Right cardiac atrium (tissue), 5 donors: ENCODE data around the gene GNAI3. TPM values are rescaled to one million over a fixed set of nuclear protein-coding genes. Genes with fewer than 3 reads are reported as not detected.

Experiments
- ATAC-seq, 2 donors: fragments of 200-7000 bp; cut with Tn5 transposase; one replicate each; pipeline versions ENCODE4 v1.8.0 to v1.9.1; 2020; ENCODE audit warnings: moderate library complexity in 2 of 2, mild to moderate bottlenecking in 1 of 2
- DNase-seq, 3 donors: peaks; one replicate each; pipeline ENCODE4 v3.0.0-alpha.2; 2020
- H3K27ac ChIP-seq: one replicate; pipeline ENCODE4 v1.5.1; 2013; ENCODE audit warnings: mild to moderate bottlenecking, low read length, control low read depth, moderate library complexity
- H3K27me3 ChIP-seq: one replicate; pipeline ENCODE4 v1.6.1; 2013; ENCODE audit not compliant: control insufficient read depth, insufficient read depth
- H3K4me1 ChIP-seq: one replicate; pipeline ENCODE4 v1.6.1; 2013; ENCODE audit warnings: low read length; ENCODE audit not compliant: control insufficient read depth, insufficient read depth
- H3K4me3 ChIP-seq: one replicate; pipeline ENCODE4 v1.5.1; 2013; ENCODE audit warnings: low read length, control low read depth
- H3K9me3 ChIP-seq: one replicate; pipeline ENCODE4 v1.6.1; 2013; ENCODE audit warnings: low read length; ENCODE audit not compliant: control insufficient read depth
- WGBS: extraction: QIAGEN DNeasy Blood & Tissue Kit; methylation state at CpG from one replicate; pipeline ENCODE4 v1.1.7; 2013; 5-methylcytosine and 5-hydroxymethylcytosine counted together
- intact Hi-C, 4 donors: fragments of 100-400 bp; cut with DNase I; formaldehyde crosslinking; loops; one replicate each; pipeline versions ENCODE4 v1.11.0 to v1.14.0; 2022 to 2023
- polyA plus RNA-seq: library from polyadenylated mRNA; stranded (reverse); fragments of 200-250 nt; gene quantifications from one replicate; pipeline ENCODE4 v1.2.3, GENCODE V29; 2013
- total RNA-seq, 4 donors: library from RNA; stranded (reverse); fragmentation: NEBNext Ultra II Directional; extraction: Animal tissue kit (Norgen Biotek cat#: 25700); gene quantifications; one replicate each; pipeline ENCODE4 v1.2.1, GENCODE V29; 2021
- donor health status: healthy with polysubstance abuse.
- donor health status: DM: no; HTN: yes; CAD: no.
- donor health status: DM: no; HTN: no; CAD: no.
- donor health status: DM: no; HTN: yes; CAD: no; lungs with severe emphysema.
- donor health status: DM: yes; HTN: yes; CAD: no.

GNAI3 gene
- total and polyA plus RNA-seq, 5 donors: 1.6 to 4.7 (median 2.7) TPM

DNA sequence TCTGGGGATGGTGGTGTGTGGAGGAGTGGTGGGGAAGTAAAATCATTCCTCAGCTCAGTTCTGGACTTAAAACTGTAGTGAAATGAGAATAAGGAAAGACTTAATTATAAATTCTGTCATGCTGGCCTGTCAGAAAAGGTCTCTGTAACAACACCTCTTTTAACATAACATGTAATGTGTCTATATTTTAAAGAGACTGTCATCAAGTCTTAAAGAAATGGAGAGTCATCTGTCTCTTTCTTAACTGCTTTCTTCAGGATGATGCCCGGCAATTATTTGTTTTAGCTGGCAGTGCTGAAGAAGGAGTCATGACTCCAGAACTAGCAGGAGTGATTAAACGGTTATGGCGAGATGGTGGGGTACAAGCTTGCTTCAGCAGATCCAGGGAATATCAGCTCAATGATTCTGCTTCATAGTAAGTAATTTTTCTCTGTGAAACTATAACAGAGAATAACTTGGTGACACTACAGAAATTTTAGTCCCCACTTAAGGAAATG is 30.6 kb downstream of the GNAI3 start:
- ATAC-seq: no peak
- no peak overlapping the region for H3K4me3 ChIP-seq
- intact Hi-C loops: no loop called here
- H3K9me3 ChIP-seq: no peaks in the 10 kb centered on the region
- no peak overlapping the region for H3K27ac ChIP-seq
- no peaks in the 10 kb centered on the region for H3K4me1 ChIP-seq
- DNase-seq: no peak
- no peaks in the 10 kb centered on the region for H3K27me3 ChIP-seq
- 69% methylated on average over 3 of the region's 3 CpGs for WGBS

DNA sequence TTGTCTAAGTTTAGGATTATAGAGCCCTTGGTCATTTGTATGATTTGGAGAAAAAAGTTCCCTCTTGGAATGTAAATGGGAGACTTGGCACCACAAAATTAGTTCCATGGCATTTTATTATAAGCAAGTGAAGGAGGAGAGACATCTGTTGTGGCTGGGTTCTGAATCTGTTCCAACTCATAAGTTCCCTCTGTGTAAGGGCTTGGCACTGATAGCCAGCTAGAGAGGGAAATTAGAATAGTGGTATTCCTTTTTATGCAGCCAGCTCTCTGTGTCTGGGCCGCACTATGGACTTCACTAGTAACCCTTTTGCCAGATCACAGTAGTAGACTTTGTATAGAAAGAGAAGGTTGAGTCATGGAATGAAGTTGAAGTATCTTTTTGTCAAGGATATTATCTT is 31.1 kb downstream of the GNAI3 start:
- DNase-seq: no peak
- intact Hi-C loops: no loop called here
- peak in 1 of 2 donors; percentile 70 for ATAC-seq
- no peaks in the 10 kb centered on the region for H3K9me3 ChIP-seq
- 55% methylated on average over 1 of the region's 1 CpG for WGBS
- H3K4me1 ChIP-seq: no peaks in the 10 kb centered on the region
- H3K27me3 ChIP-seq: no peaks in the 10 kb centered on the region
- H3K27ac ChIP-seq: no peak overlapping the region
- H3K4me3 ChIP-seq: no peak overlapping the region

DNA sequence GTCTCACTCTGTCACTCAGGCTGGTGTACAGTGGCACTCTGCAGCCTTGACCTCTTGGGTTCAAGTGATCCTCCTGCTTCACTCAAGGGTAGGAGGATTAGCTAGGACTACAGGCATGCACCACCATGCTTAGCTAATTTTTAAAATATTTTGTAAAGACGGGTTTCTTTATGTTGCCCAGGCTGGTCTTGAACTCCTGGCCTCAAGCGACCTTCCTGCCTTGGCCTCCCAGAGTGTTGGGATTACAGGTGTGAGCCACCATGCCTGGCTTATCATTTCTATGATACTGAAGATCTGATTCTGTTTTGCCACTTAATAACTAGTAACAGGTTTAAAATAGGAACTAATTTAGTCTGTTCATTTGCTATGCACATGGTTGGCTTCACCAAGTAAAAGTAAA is 33.6 kb downstream of the GNAI3 start:
- H3K27me3 ChIP-seq: no peaks in the 10 kb centered on the region
- no peak overlapping the region for H3K4me3 ChIP-seq
- no peak for DNase-seq
- no peak overlapping the region for H3K27ac ChIP-seq
- 91% methylated on average over 2 of the region's 2 CpGs for WGBS
- no peaks in the 10 kb centered on the region for H3K9me3 ChIP-seq
- intact Hi-C loops: no loop called here
- ATAC-seq: no peak
- no peaks in the 10 kb centered on the region for H3K4me1 ChIP-seq

DNA sequence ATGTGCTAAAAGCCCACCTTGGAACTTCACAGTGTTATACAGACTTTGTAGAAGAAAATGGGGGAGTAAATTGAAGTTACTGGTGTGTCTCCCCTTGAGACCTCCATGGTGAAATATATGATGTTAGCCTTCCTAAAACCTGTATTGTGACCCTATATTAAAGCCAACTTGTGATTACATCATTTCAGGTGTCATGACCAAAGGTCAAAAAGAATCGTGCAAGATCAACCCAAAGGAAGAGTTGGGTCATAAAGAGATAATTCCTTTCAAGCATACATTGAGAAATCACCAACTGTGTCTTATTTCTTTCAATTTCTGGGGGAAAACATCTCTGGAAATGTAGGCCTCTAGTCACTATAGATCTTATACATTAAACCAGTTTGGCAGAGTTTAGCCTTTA is 36.4 kb downstream of the GNAI3 start:
- H3K4me3 ChIP-seq: no peak overlapping the region
- 73% methylated on average over 1 of the region's 1 CpG for WGBS
- intact Hi-C loops: no loop called here

DNA sequence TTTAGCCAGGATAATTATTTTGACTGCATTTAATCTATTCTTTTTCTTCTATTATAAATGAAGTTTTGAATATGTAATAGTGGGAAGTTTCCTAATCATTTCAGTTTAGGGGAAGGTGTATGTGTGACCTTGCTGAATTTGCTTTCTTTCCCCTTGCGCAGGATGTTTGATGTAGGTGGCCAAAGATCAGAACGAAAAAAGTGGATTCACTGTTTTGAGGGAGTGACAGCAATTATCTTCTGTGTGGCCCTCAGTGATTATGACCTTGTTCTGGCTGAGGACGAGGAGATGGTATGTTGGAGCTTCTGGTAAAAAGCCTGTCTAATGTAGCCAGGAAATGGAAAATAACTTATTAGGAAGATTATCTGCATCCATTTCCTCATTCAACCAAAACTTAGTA is 37.6 kb downstream of the GNAI3 start:
- Histone ChIP-seq H3K4me1 (no peaks in the 10 kb centered on the region), H3K27me3 (no peaks in the 10 kb centered on the region), H3K27ac (no peak overlapping the region), H3K4me3 (no peak overlapping the region), H3K9me3 (no peaks in the 10 kb centered on the region)
- intact Hi-C loops: no loop called here
- DNase-seq: no peak
- 86% methylated on average over 3 of the region's 3 CpGs for WGBS
- no peak for ATAC-seq

More for the DNA sequence above, 36.4 kb downstream of the GNAI3 start:
- H3K4me1 ChIP-seq: no peaks in the 10 kb centered on the region
- no peak overlapping the region for H3K27ac ChIP-seq
- DNase-seq: no peak
- no peak for ATAC-seq
- no peaks in the 10 kb centered on the region for H3K27me3 ChIP-seq
- H3K9me3 ChIP-seq: no peaks in the 10 kb centered on the region

DNA sequence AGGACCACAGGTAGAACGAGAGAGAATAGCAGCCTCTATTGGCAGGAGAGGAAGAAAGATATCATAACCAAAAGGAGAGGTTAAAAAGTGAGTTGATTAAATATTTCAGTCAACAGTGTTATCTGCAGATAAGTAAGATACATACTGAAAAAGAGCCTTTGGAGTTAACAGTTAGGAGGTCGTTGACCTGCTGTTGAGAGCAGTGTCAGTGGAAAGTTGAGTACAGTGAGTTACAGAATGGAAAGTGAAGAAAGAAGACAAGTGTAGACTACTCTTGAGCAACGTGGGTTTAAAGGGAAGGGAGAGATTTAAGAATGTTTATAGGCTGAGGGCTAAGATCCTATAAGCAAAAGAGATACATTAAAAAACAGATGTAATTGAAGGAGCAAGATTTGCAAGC is 40.8 kb downstream of the GNAI3 start:
- ATAC-seq (no peak), DNase-seq (no peak)
- no peaks in the 10 kb centered on the region for H3K27me3 ChIP-seq
- H3K27ac ChIP-seq: no peak overlapping the region
- no peak overlapping the region for H3K4me3 ChIP-seq
- intact Hi-C loops: no loop called here
- no peaks in the 10 kb centered on the region for H3K4me1 ChIP-seq
- H3K9me3 ChIP-seq: no peaks in the 10 kb centered on the region
- 72% methylated on average over 3 of the region's 3 CpGs for WGBS

DNA sequence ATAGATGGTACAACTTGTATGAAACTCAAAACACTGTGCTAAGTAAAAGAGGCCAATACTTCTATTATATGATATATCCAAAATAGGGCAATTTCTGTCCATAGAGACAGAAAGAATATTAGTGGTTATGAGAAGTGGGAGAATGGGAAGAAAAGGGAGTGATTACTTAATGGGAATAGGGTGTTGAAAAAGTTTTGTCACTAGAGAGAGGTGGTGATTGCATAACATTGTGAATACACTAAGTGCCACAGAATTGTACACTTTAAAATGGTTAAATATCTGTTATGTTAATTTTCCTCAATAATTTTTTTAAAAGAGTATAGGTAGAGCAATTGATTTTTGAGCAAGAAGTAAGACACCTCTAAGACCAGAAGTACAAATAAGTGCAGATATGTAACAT is 41.3 kb downstream of the GNAI3 start:
- no peaks in the 10 kb centered on the region for H3K9me3 ChIP-seq
- H3K27me3 ChIP-seq: no peaks in the 10 kb centered on the region
- intact Hi-C loops: no loop called here
- H3K4me3 ChIP-seq: no peak overlapping the region
- H3K4me1 ChIP-seq: no peaks in the 10 kb centered on the region
- DNase-seq: no peak
- no peak overlapping the region for H3K27ac ChIP-seq
- no peak for ATAC-seq

DNA sequence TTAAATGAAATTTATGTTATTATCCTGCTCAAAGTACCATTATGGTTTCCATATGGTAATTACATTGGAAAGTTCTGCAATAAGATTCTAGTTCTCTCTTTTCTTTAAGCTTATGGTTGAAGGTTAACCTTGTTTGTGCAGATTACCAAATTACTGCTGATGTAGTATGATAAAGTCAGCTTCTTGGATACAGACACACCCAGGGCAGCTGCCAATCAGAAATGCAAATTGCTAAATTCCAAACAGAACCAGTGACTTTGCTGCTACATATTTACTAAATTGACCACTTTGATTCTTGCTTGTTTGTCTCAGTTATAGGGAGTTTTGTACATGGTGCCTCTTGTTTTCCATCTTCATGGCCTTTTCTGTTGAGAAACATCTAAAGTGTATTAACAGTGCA is 44.5 kb downstream of the GNAI3 start:
- no peak for ATAC-seq
- DNase-seq: no peak
- Histone ChIP-seq H3K27ac (no peak overlapping the region), H3K27me3 (no peaks in the 10 kb centered on the region), H3K4me3 (no peak overlapping the region), H3K4me1 (no peaks in the 10 kb centered on the region), H3K9me3 (no peaks in the 10 kb centered on the region)
- intact Hi-C loops: no loop called here

DNA sequence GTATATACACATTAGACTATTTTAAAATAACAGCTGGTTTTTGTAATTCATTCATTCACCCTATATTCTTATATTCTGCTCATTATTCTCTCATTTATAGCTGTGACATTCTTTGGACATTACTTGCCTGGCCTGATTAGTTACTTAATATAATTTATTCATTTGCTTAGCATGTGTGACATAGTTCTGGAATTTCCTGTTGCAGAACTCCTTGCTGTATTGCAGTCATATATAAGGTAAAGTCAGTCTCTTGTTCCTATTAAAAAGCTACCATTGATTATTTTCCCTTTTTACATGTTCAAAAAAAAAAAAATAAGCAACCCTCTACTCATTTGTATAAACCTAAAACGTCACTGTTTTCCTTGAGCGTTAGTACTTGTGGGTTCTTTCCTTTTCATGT is 47.1 kb downstream of the GNAI3 start:
- no peak for DNase-seq
- Histone ChIP-seq H3K4me3 (no peak overlapping the region), H3K4me1 (no peaks in the 10 kb centered on the region), H3K27ac (no peak overlapping the region), H3K27me3 (no peaks in the 10 kb centered on the region), H3K9me3 (no peaks in the 10 kb centered on the region)
- intact Hi-C loops: no loop called here
- ATAC-seq: no peak
- WGBS: 92% methylated on average over 2 of the region's 2 CpGs

DNA sequence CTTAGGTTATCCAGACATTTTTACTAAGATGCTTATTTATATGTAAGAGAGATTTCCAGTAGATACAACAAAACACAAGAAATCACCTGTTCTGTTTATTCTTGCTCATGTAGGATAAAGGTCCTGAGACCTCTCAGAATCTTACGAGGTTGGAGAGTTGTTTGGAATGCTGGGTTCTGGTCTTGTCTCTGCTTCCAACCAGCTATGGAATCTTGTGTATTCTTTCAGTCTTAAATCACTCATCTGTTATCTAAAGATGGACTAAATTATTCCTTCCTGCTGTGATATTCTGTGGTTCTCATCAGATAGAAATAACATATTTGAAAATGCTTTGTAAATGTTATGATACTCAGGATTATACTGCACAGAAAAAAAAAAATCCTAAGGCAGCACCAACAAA is 49.7 kb downstream of the GNAI3 start:
- intact Hi-C loops: no loop called here
- ATAC-seq (no peak), DNase-seq (no peak)
- 90% methylated on average over 1 of the region's 1 CpG for WGBS
- H3K9me3 ChIP-seq: no peaks in the 10 kb centered on the region
- H3K27ac ChIP-seq: no peak overlapping the region
- no peak overlapping the region for H3K4me3 ChIP-seq
- no peaks in the 10 kb centered on the region for H3K27me3 ChIP-seq
- no peaks in the 10 kb centered on the region for H3K4me1 ChIP-seq

DNA sequence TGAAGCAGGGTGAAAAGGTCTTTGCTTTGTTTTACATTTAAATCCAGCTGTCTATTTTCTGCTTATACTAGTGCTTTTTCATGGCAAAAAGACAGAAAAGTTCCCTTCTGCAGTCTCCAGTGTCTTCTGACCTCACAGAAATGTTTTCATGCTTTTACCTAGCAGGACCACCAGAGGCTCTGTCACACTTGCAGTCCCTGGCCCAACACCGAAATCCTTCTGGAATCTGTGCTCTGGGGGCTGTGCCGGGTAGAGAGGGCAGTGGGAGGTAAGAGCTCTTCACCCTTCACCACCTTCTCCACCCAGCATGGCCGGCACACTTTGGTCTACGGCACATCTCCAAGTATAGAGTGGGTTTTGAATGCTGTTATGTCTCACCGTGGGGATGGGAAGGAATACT is 50.2 kb downstream of the GNAI3 start:
- no peak for ATAC-seq
- H3K4me3 ChIP-seq: no peak overlapping the region
- no peak for DNase-seq
- 85% methylated on average over 5 of the region's 5 CpGs for WGBS
- H3K9me3 ChIP-seq: no peaks in the 10 kb centered on the region
- intact Hi-C loops: no loop called here
- no peaks in the 10 kb centered on the region for H3K4me1 ChIP-seq
- H3K27me3 ChIP-seq: no peaks in the 10 kb centered on the region
- no peak overlapping the region for H3K27ac ChIP-seq

DNA sequence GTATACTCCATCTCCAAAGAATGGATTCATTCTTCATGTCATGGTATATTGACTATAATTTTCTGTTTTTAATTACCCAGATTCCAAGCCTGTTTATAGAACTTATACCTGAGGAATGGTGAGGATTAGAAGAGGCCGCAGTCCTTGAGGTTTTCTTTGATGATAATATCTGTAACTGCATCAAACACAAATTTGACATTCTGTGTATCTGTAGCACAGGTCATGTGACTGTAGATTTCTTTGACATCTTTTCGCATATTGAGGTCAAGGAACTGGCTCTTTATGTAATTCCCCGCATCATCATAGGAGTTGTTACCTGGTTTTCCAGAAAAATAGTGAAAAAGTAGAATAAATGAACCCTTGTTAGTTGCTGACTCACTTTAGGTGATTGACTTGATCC is 54.8 kb downstream of the GNAI3 start:
- DNase-seq: no peak
- 96% methylated on average over 3 of the region's 3 CpGs for WGBS
- ATAC-seq: no peak
- no peaks in the 10 kb centered on the region for H3K9me3 ChIP-seq
- H3K27ac ChIP-seq: no peak overlapping the region
- intact Hi-C loops: no loop called here
- no peaks in the 10 kb centered on the region for H3K4me1 ChIP-seq
- no peak overlapping the region for H3K4me3 ChIP-seq
- no peaks in the 10 kb centered on the region for H3K27me3 ChIP-seq
